NCI-H1105 (cell line): ENCODE data around the gene SPDYE17.
"Not testable (repeated sequence)": the region's sequence is repeated elsewhere in the genome, so short reads cannot be mapped to it uniquely, and the experiment has no call there.

Experiments
- DNase-seq: peaks from one replicate; lab custom pipeline; 2025; lab: John Stamatoyannopoulos, UW

The SPDYE17 gene, protein sequence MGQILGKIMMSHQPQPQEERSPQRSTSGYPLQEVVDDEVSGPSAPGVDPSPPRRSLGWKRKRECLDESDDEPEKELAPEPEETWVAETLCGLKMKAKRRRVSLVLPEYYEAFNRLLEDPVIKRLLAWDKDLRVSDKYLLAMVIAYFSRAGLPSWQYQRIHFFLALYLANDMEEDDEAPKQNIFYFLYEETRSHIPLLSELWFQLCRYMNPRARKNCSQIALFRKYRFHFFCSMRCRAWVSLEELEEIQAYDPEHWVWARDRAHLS

GRCh38 chr7:77032261-77032660 is at the start of gene SPDYE17:
Gene SPDYE17 (minus strand): TSS chr7:77032361. CDS start chr7:77030570, 1,791 bp downstream.
- DNase-seq = not testable (repeated sequence)

DNA sequence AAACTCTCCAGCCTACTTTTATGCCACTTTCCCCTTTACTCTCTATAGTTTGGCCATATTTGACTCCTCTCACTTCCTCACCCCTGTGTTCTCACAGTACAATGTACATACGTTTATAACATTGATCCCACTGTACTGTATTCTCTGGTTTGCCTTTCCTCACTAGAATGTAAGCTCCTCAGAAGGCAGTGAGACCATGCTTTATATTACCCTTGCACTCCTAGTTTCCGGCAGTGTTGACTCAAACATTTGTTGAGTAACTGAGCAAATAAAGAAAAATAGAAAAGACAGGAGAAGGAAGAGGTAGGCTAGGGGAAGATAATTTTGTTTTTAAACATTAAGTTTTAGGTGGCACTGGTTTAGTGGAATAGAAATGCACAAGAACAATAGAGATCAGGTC is 48.1 kb upstream of the SPDYE17 start:
- DNase-seq = not testable (repeated sequence)

- DNase-seq = not testable (repeated sequence)
Measured at GRCh38 chr7:77079624-77080023, 47.5 kb upstream of the SPDYE17 start.

GRCh38 chr7:77079112-77079511 is 47.0 kb upstream of the SPDYE17 start:
- not testable (repeated sequence) for DNase-seq

DNA sequence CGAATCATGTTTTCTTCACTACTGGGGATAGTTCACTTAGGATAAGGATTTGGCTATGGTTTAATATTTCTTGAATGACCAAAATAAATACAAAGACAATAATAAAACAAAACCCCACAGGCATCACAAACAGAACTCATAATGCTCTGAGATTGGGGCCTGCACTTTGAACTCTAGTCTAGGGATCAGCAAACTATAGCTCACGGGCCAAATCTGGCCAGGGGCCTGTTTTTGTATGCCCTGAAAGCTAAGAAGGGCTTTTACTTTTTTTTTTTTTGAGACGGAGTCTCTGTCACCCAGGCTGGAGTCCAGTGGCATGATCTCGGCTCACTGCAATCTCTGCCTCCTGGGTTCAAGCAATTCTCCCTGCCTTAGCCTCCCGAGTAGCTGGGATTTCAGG is 44.9 kb upstream of the SPDYE17 start:
- DNase-seq = not testable (repeated sequence)

DNA sequence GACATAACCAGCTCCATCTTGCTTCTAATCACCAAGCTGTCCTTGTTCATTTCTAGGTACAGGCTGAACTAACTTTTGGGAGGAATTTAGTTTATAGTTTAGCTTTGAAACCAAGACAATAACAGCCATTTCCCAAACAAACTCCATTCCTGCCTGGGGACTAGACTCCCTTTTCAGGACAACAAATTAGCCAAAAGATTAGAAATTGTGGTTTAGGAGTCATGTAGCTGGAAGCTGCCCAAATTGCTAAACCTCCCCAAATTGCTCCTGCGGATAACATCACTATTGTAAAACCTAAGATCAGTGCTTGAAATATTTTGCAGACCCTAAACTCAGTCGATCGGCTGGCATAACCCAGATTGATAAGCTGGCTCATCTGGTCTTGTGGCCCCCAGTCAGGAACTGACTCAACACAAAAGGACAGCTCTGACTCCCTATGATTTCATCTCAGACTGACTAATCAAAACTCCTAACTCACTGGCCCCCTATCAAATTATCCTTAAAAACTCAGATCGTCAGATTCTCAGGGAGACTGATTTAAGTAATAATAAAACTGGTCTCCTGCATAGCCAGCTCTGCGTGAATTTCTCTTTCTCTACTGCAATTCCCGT is 42.7 kb upstream of the SPDYE17 start:
- not testable (repeated sequence) for DNase-seq

GRCh38 chr7:77071108-77071507 is 38.9 kb upstream of the SPDYE17 start:
- DNase-seq = not testable (repeated sequence)

GRCh38 chr7:77065869-77066268 is 33.7 kb upstream of the SPDYE17 start:
- not testable (repeated sequence) for DNase-seq

DNA sequence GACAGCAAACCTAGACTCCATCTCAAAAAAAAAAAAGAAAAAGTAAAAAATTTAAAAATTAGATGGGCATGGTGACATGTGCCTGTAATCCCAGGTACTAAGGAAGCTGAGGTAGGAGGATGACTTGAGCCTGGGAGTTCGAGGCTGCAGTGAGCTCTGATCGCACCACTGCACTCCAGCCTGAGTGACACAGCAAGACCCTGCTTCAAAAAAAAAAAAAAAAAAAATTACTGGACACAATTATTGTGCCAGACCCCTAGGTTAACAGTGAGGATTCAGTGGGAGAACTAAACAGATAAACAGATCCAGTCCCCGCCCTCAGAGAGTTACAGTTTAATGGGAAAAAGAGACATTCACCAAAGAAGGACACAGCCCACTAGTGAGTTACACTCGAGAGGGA is 31.6 kb upstream of the SPDYE17 start:
- DNase-seq = not testable (repeated sequence)

DNA sequence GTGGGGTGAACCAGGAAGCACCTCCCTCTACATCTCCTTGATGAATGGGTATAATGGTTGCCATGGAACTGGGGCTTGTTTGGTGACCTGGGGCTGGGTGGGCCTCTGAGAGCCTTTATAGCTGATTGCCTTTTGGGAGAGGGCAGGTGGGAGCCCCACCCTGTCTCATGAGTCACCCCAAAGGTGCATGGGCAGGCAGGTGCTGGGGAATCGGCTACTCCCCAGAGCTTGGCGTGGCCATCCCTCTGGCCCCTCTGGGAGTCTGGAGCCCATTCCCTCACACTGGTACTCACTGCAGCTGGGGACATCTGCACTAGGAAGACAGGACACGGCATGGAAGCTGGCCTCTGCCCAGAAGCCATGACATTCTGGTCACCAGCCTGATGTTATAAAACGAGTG is 30.4 kb upstream of the SPDYE17 start, which contains the start of gene SPDYE18:
TSS of gene SPDYE18 (minus strand) at position 2 of the 400 bp plus-strand sequence. CDS start 2,046 bp downstream, outside the sequence.
- not testable (repeated sequence) for DNase-seq

GRCh38 chr7:77026349-77026748 is 5.8 kb downstream of the SPDYE17 start:
- not testable (repeated sequence) for DNase-seq

DNA sequence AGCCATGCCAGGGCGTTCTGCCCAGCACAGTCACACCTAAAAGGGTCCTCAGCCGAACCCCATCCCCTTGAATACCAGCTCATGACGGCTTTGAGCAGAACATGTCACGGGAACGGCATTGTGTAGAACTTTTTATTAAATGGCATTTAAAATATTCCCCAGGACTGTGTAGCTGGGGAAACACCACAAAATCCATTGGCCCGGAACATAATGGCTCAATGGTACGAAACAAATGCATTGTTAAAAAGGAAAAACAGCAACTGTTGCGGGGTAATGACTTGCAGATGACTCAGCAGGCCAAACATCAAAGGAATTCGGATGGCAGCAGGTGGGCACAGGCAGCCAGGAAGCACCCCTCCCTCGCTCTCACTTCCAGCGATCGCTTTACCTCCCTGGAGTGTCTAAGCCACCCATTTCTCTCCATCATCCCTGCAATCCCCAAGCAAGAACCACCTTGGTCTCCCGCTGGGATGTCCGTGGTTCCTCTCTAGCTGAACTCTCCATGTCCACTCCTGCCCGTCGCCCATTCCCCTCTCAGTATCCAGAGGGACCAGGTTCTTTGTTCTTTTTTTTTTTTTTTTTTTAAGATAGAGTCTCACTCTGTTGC is 22.0 kb downstream of the SPDYE17 start:
- not testable (repeated sequence) for DNase-seq

DNA sequence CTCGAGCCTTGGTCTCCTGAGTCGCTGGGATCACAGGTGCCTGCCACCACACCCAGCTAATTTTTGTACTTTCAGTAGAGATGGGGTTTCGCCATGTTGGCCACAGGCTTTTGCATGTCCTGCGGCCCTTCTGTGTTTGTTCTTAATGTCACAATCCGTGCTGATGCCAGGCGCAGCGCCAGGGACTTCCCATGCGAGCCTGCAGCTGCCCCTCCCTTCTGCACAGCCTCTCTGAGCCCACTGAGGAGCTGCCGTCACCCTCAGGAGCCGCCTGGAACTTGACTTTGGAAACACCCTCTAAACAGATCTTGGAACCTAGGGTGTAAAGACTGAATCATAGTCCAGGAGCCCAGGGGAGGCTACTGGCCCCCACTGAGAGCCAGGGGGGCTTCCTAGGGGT is 24.2 kb downstream of the SPDYE17 start:
- not testable (repeated sequence) for DNase-seq

- DNase-seq = not testable (repeated sequence)
Measured at GRCh38 chr7:77006127-77007110, 25.7 kb downstream of the SPDYE17 start.

- DNase-seq = not testable (repeated sequence)
Measured at GRCh38 chr7:77005461-77006057, 26.6 kb downstream of the SPDYE17 start.

DNA sequence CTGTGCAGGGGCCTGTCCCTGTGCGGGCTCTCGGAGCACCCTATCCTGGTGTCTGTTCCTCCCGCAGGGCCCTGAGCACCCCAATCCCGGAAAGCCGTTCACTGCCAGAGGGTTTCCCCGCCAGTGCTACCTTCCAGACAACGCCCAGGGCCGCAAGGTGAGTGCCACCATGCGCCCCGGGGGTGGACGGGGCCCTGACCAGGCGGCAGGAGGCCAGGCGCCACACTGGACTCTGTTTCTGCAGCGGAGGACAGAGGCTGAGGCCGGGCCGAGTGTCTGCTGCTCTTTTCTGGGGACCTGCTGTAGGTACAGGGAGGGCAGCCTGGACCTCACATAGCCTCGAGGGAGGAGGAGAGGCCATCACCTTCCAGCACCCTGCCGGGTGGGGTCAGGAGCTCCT is 28.0 kb downstream of the SPDYE17 start:
- not testable (repeated sequence) for DNase-seq

- not testable (repeated sequence) for DNase-seq
Measured at GRCh38 chr7:77003241-77003640, 28.9 kb downstream of the SPDYE17 start.

- DNase-seq = not testable (repeated sequence)
Measured at GRCh38 chr7:77002678-77003233, 29.4 kb downstream of the SPDYE17 start.

DNA sequence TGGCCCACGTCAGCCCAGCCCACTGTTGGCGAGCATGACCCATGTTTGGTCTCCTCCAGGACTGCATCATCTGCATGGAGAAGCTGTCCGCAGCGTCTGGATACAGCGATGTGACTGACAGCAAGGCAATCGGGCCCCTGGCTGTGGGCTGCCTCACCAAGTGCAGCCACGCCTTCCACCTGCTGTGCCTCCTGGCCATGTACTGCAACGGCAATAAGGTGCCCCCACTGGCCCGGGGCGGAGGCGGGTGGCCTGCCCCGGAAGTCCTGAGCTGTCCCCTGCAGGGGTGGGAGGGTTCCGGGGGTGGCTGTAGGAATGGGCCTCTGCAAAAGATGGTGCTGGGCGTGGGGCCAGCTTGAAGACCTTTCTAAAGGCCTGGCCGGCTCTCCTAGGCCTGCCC is 30.1 kb downstream of the SPDYE17 start:
- DNase-seq = not testable (repeated sequence)

- not testable (repeated sequence) for DNase-seq
Measured at GRCh38 chr7:76999474-77000107, 32.6 kb downstream of the SPDYE17 start.
